Upper lobe of right lung (tissue), 1 donor: ENCODE measurements around the gene ORC5. TPM values are rescaled to one million over a fixed set of nuclear protein-coding genes. Genes with fewer than 3 reads are reported as not detected.

Experiments used
- ATAC-seq: fragments of 200-7000 bp; cut with Tn5 transposase; one replicate; pipeline ENCODE4 v1.9.1; 2020; ENCODE audit warnings: mild to moderate bottlenecking, moderate library complexity
- DNase-seq: peaks from one replicate; pipeline ENCODE4 v3.0.0-alpha.2; 2020
- H3K27ac ChIP-seq: fragments of 200-600 bp; one replicate; pipeline ENCODE4 v1.8.0; 2022
- H3K27me3 ChIP-seq: fragments of 200-600 bp; one replicate; pipeline ENCODE4 v1.8.0; 2022; ENCODE audit warnings: mild to moderate bottlenecking
- H3K36me3 ChIP-seq: fragments of 200-600 bp; one replicate; pipeline ENCODE4 v1.8.0; 2022
- H3K4me1 ChIP-seq: fragments of 200-600 bp; one replicate; pipeline ENCODE4 v1.8.0; 2022
- H3K4me3 ChIP-seq: fragments of 200-600 bp; one replicate; pipeline ENCODE4 v1.8.0; 2022; ENCODE audit warnings: mild to moderate bottlenecking
- H3K9me3 ChIP-seq: fragments of 200-600 bp; one replicate; pipeline ENCODE4 v1.8.0; 2022
- intact Hi-C: fragments of 100-400 bp; cut with DNase I; formaldehyde crosslinking; loops from one replicate; pipeline ENCODE4 v1.11.0; 2022
- total RNA-seq: library from RNA; stranded (reverse); fragmentation: NEBNext Ultra II Directional; extraction: Animal tissue kit (Norgen Biotek cat#: 25700); gene quantifications from one replicate; pipeline ENCODE4 v1.2.1, GENCODE V29; 2021
- TF ChIP-seq, protein P1 (sequence below): fragments of 200-600 bp; IDR thresholded peaks from one replicate; pipeline ENCODE4 v1.8.0; 2022; ENCODE audit warnings: antibody characterized with exemption
- donor health status: DM: no; HTN: yes; CAD: no; lungs with severe emphysema.

The ORC5 gene
- total RNA-seq, 1 donor from 2014 or later, result 13.6 TPM

DNA sequence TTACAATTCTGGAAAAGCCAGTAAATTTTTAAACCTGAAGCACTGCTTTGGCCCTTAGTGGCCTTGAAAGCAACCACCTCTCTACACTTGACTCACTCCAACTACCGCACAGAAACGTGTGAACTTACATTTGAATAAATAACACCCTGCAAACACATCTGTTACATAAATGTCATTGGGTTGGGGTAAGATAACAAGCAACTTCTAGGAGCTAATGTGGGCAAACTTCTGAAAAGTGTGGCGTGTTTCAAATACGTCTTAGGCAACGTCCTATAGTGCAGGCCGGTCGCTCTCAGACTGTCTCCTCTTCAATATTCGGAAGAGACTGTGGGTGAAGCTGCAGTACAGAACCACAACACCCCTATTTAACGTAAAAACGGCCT, 474 bp downstream of the ORC5 start:
- DNase-seq (no peak), ATAC-seq (peak; percentile 41)
- peaks cover 16% of the 10 kb centered on the region for H3K36me3 ChIP-seq
- intact Hi-C loops, result no loop called here
- peak overlapping the region; percentile 85 for H3K27ac ChIP-seq
- TF ChIP-seq, protein P1, sequence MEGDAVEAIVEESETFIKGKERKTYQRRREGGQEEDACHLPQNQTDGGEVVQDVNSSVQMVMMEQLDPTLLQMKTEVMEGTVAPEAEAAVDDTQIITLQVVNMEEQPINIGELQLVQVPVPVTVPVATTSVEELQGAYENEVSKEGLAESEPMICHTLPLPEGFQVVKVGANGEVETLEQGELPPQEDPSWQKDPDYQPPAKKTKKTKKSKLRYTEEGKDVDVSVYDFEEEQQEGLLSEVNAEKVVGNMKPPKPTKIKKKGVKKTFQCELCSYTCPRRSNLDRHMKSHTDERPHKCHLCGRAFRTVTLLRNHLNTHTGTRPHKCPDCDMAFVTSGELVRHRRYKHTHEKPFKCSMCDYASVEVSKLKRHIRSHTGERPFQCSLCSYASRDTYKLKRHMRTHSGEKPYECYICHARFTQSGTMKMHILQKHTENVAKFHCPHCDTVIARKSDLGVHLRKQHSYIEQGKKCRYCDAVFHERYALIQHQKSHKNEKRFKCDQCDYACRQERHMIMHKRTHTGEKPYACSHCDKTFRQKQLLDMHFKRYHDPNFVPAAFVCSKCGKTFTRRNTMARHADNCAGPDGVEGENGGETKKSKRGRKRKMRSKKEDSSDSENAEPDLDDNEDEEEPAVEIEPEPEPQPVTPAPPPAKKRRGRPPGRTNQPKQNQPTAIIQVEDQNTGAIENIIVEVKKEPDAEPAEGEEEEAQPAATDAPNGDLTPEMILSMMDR, result no peak
- H3K4me3 ChIP-seq, result peak overlapping the region; percentile 89
- H3K27me3 ChIP-seq, result no peaks in the 10 kb centered on the region
- peaks cover 15% of the 10 kb centered on the region for H3K4me1 ChIP-seq
- H3K9me3 ChIP-seq, result no peaks in the 10 kb centered on the region

DNA sequence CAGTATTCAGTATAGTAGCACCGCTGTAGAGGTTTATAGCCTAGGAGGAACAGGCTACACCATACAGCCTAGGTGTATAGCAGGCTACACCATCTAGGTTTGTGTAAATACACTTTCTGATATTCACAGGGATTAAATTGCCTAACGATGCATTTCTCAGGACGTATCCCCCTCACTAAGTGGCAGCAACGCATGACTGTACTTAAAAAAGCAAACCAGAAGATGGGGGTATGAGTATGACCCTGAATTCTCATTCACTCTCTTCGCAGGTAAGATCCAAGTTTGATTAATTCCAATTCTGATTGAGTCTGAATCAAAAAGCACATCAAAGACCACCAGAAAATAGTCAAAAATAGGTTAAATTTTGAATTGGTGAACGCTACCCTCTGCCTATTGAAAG, 972 bp downstream of the ORC5 start:
- no peaks in the 10 kb centered on the region for H3K9me3 ChIP-seq
- peaks cover 15% of the 10 kb centered on the region for H3K4me1 ChIP-seq
- H3K27me3 ChIP-seq, result no peaks in the 10 kb centered on the region
- H3K36me3 ChIP-seq, result peaks cover 21% of the 10 kb centered on the region
- no peak for DNase-seq
- H3K27ac ChIP-seq, result peak overlapping the region; percentile 85
- intact Hi-C loops, result no loop called here
- no peak for ATAC-seq
- TF ChIP-seq, protein P1, result no peak
- peak overlapping the region; percentile 89 for H3K4me3 ChIP-seq

DNA sequence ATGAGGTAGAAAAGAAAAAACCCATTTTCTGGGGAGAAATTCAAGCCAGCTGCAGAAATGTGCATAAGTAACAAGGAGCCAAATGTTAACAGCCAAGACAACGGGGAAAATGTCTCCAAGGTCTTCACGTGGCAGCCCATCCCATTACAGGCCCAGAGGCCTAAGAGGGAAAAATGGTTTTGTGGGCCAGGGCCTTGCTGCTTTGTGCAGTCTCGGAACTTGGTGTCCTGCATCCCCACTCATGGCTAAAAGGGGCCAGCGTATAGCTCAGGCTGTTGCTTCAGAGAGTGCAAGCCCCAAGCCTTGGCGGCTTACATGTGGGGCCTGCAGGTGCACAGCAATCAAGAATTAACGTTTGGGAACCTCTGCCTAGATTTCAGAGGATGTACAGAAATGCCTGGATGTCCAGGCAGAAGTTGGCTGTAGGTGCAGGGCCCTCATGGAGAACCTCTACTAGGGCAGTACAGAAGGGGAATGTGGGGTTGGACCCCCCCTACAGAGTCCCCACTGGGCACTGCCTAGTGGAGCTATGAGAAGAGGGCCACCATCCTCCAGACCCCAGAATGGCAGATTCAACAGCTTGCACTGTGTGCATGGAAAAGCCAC, 9.0 kb downstream of the ORC5 start:
- H3K36me3 ChIP-seq, result peaks cover 88% of the 10 kb centered on the region
- no peak for ATAC-seq
- intact Hi-C loops, result no loop called here

DNA sequence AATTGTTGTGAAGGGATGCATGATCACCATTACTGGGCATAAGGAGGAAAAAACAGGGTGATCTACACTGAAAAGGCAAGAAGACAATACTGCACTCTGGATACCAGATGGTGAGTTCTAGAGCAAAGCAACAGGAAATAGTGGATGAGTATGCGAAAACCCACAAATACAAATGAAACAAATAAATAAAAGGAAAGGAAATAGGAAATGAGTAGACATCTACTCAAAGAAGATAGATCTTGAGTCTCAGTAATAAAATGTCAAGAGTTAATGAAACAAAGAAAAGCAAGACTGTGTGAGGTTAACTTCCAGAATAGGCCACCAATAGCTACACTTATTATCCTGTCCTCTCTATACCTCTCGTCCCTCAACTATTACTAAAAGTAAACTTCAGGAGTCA, 11.7 kb downstream of the ORC5 start:
- no peak overlapping the region for H3K4me3 ChIP-seq
- no peak for DNase-seq
- intact Hi-C loops, result no loop called here
- ATAC-seq, result no peak
- no peaks in the 10 kb centered on the region for H3K27me3 ChIP-seq
- TF ChIP-seq, protein P1, result no peak
- no peaks in the 10 kb centered on the region for H3K9me3 ChIP-seq
- no peaks in the 10 kb centered on the region for H3K4me1 ChIP-seq
- no peak overlapping the region for H3K27ac ChIP-seq
- peaks cover 72% of the 10 kb centered on the region for H3K36me3 ChIP-seq

More for the DNA sequence above, 9.0 kb downstream of the ORC5 start:
- no peaks in the 10 kb centered on the region for H3K4me1 ChIP-seq
- DNase-seq, result no peak
- no peaks in the 10 kb centered on the region for H3K9me3 ChIP-seq
- TF ChIP-seq, protein P1, result no peak
- H3K27ac ChIP-seq, result no peak overlapping the region
- no peaks in the 10 kb centered on the region for H3K27me3 ChIP-seq
- H3K4me3 ChIP-seq, result no peak overlapping the region

DNA sequence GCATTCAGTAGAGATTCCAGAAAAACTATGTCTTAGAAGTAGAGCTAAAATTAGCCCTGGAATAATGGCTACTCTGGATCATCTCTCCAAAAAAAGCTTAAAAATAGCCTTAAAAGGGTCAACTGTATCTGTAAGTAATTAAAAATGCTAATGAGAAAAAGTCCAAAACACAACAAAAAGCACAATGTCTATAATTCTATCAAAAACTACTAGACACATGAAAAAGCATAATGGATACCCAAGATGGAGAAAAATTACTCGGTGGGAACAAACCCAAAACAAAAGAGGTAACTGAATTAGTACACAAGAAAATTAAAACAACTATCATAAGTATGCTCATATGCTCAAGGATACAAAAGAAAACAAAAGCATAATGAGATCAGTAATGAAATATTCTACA, 15.4 kb downstream of the ORC5 start:
- Histone ChIP-seq H3K36me3 (peaks cover 53% of the 10 kb centered on the region), H3K4me1 (no peaks in the 10 kb centered on the region), H3K9me3 (no peaks in the 10 kb centered on the region), H3K27me3 (no peaks in the 10 kb centered on the region), H3K4me3 (no peak overlapping the region), H3K27ac (no peak overlapping the region)
- TF ChIP-seq, protein P1, result no peak
- no peak for ATAC-seq
- no peak for DNase-seq
- intact Hi-C loops, result no loop called here

DNA sequence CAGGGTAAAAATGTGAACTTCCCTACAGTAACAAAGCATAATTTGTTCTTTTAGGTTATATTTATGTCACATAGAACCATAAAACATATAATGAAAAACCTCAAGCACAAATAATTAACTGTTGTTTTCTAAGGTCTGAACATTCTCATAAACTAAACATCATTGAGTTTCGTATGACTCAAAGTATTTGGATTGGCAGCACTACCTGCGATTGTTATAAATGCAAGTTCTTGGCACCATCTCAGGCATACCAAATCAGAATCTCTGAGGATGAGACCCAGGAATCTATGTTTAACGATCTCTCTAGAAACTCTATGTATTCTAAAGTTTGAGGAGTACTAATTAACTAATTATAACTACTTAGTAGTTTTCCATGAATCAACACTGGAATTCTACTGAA, 22.5 kb downstream of the ORC5 start:
- no peak overlapping the region for H3K4me3 ChIP-seq
- intact Hi-C loops, result no loop called here
- no peaks in the 10 kb centered on the region for H3K4me1 ChIP-seq
- TF ChIP-seq, protein P1, result no peak
- no peaks in the 10 kb centered on the region for H3K9me3 ChIP-seq
- ATAC-seq (no peak), DNase-seq (no peak)
- no peaks in the 10 kb centered on the region for H3K27me3 ChIP-seq
- H3K27ac ChIP-seq, result no peak overlapping the region
- H3K36me3 ChIP-seq, result peaks cover 79% of the 10 kb centered on the region
